TTC549 (cell line): Measurements from ENCODE around the gene GRIP1.
A peak's percentile ranks its signal among the peaks of the same experiment; 100 is the strongest.

Source experiments
- FAIRE-seq: peaks from 2 replicates; lab custom pipeline; 2012; peaks lifted over from hg19 to GRCh38; lab: Jason Lieb, UNC

Gene GRIP1, protein sequence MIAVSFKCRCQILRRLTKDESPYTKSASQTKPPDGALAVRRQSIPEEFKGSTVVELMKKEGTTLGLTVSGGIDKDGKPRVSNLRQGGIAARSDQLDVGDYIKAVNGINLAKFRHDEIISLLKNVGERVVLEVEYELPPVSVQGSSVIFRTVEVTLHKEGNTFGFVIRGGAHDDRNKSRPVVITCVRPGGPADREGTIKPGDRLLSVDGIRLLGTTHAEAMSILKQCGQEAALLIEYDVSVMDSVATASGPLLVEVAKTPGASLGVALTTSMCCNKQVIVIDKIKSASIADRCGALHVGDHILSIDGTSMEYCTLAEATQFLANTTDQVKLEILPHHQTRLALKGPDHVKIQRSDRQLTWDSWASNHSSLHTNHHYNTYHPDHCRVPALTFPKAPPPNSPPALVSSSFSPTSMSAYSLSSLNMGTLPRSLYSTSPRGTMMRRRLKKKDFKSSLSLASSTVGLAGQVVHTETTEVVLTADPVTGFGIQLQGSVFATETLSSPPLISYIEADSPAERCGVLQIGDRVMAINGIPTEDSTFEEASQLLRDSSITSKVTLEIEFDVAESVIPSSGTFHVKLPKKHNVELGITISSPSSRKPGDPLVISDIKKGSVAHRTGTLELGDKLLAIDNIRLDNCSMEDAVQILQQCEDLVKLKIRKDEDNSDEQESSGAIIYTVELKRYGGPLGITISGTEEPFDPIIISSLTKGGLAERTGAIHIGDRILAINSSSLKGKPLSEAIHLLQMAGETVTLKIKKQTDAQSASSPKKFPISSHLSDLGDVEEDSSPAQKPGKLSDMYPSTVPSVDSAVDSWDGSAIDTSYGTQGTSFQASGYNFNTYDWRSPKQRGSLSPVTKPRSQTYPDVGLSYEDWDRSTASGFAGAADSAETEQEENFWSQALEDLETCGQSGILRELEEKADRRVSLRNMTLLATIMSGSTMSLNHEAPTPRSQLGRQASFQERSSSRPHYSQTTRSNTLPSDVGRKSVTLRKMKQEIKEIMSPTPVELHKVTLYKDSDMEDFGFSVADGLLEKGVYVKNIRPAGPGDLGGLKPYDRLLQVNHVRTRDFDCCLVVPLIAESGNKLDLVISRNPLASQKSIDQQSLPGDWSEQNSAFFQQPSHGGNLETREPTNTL

DNA sequence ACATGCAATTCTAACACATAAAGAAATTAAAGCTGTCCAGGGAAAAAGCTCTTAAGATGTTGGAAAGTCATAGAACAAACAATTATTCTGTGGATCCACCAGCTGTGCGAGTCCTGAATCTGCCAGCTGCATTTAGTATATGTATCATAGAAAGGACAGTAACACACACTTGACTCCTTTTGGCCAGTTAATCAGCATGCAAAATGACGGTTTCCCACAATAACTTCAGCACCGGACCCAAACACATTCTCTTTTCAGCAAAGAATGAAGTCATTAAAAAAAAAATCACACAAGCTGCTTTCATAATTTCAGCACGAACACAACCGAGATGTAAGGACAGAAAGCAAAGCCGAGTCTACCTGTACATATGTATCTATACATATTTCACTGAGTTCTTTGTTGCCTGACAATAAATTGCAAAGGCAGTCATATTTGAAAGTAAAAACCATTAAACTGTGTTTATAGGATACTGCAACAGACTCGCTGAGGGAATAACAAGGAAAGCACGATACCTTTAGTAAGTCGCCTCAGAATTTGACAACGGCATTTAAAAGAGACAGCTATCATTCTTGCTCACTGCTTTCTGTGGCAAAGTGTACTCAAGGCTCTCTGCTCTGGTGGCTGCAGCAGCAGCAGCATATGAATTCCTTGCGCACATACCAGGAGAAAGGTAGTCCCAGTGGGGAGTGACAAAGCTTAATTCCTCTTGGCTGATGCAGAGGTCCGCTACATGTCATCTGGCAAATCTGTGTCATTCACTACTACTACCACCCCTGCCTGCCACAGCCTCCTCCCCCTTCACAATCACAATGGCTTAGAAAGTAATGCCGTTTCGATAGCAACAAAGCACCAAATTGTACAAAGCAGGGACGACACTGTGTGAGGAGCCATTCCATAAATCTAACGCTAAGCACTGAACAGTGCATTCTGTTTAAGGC, at the start of gene GRIP1:
TSS of gene GRIP1 (minus strand) at position 739 of the 938 bp plus-strand sequence. CDS start at position 567, 172 bp downstream.
- FAIRE-seq: no peak

- no peak for FAIRE-seq
Observed at GRCh38 chr12:66726556-66726955, 47.7 kb upstream of the GRIP1 start.

- peak; percentile 39 for FAIRE-seq
Observed at GRCh38 chr12:66725031-66725430, 46.2 kb upstream of the GRIP1 start.

DNA sequence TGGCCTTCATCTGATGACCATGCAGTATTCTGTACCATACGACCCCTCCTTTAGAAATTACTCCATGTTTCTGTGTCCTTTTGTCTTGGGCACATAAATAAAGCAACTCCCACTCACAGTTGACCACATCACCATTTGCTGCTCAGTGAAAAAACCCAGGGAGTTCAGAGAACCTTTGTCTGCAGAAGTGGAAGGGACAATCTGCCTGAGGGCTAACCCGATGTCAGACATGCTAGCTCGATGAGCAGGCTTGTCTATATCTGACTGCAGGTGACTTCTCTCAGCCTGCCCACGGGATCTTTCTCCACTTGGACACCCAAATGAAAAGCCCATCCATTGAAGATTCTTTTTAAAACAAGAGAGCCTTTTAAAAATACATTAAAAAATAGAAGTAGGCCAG, 45.7 kb upstream of the GRIP1 start:
- no peak for FAIRE-seq

GRCh38 chr12:66724026-66724425, 45.1 kb upstream of the GRIP1 start:
- no peak for FAIRE-seq

- FAIRE-seq: no peak
Observed at GRCh38 chr12:66719862-66720261, 41.0 kb upstream of the GRIP1 start.

- FAIRE-seq: no peak
Observed at GRCh38 chr12:66717036-66717673, 38.3 kb upstream of the GRIP1 start.

DNA sequence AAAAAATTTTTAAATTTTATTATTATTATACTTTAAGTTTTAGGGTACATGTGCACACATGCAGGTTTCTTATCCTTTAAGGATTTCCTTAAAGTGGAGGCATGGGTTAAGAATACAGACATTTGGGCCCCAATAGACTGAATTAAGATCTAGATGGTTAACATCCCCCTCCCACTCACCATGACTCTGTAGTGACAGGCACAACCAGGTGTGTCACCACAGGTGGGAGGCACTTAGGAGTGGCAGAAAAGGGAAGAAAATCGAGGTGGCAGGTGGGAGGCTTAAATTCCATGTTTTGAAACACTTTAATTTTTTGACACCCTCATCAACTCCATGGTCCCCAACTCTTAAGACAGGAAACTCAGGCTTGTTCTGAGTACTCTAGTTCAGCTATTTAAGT, 37.6 kb upstream of the GRIP1 start:
- no peak for FAIRE-seq

GRCh38 chr12:66714709-66715108, 35.8 kb upstream of the GRIP1 start:
- FAIRE-seq: no peak

DNA sequence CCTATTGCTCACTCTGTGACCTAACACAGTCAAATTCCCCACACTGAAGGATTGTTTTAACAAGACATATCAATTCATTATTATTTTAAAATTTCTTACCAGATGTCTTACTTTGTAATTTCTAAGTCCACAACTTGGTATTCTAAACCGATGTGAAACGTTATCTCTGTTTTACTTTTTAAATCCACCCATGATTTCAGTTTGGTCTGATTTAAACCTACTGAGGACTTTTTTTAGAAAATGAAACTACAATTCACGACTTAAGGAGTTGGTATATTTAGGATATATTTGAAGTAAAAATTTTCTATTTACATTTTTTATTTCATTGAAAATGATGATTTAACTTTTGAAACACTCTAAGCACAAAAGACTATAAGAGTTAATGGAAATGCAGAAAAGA, 35.1 kb upstream of the GRIP1 start:
- FAIRE-seq: no peak

DNA sequence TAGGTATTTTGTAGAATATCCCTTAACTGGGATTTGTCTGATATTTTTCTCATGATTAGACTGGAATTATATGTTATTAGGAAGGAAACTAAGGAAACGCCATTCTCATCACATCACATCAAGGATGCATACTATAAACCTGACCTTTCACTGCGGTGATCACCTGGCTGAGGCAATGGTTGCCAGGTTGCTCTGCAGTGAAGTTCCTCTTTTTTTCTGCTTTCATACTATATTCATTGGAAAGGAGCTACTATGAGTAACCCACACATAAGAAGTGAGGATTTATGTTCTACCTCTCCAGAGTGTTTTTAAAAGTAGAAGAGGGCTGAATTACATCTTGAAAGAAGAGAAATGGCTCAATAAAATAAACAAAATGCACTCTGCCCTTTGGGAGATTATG, 31.0 kb upstream of the GRIP1 start:
- FAIRE-seq: no peak

- FAIRE-seq: no peak
Observed at GRCh38 chr12:66709457-66709773, 30.5 kb upstream of the GRIP1 start.

- FAIRE-seq: peak; percentile 84
Observed at GRCh38 chr12:66708704-66709456, 30.0 kb upstream of the GRIP1 start.

- no peak for FAIRE-seq
Observed at GRCh38 chr12:66707002-66707697, 28.3 kb upstream of the GRIP1 start.

DNA sequence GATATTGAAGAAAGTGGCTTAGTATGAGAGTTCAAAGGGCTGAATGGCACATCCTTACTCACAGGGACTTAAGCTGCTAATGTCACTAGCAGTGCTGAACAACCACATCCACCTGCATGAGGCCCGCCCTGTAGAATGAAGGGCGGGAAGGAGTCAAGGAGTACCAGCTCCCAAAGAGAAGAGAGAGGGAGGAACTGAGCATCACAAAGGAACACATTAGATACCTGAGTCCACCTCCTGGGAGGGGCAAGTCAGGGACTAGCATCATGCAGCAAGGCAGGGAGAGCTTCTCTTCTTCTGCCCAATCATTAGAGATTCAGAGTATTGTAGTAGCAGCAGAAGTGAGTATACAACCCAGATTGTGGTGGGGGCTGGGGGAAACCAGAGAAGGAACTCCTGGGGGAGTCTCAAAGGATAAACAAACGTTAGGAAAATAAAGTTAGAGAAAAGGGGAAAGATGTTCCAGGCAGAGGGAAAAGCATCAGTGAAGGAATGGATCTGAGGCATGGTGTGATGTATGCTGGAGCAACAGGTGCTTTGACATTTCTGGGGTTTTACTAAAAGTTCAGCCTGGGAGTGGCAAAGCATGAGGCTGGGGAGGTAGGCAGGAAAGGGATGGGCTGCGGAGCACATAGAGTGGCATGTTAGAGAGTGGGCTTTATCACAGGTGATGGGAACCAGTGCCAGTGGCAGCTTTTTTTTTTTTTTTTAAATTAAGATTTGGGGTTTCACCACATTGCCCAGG, 21.0 kb upstream of the GRIP1 start:
- no peak for FAIRE-seq

DNA sequence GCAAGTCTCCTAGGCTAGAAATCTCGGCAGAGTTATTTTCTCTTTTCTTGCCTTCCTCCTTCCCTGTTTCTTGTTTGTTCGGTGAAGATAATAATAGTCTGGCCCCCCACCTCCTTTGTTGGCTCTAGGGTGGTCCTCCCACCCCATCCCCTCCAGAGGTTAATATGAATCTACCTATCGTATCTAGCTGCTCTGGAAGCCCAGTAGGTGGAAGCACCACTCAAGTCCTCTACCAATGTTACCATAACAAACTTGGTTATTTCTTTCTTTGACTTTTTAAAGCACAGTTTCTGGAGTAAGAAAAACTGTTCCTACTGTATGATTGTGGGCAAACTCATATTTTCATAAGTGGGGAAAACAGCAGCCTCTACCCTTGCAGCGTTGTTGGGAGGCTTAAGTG, 19.7 kb upstream of the GRIP1 start:
- no peak for FAIRE-seq

DNA sequence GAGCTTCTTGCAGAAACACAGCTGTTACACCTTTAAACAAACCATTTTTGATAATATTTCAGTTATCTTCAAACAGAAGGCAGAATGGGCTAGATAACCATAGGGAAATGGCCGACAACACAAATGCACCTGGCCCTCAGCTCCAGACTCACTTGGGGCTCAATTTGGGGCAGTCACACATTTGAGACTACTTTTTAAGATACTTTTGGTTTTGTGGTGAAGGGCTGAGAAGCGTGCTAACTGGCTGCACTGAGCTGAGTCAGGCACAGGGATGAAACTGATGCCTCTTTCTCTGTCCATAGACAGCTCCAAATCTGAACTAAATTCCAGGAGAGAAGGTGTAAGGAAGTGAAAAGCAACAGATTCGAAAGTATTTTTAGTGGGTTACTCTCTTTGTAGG, 18.5 kb upstream of the GRIP1 start:
- FAIRE-seq: no peak

- no peak for FAIRE-seq
Observed at GRCh38 chr12:66694666-66695613, 16.1 kb upstream of the GRIP1 start.
